VCaP (cell line): ENCODE measurements around the gene TBX4.

ENCODE experiments used
- H3K27ac ChIP-seq: fragments of 450-650 bp; 2 replicates; pipeline ENCODE4 v1.5.1; 2017
- TF ChIP-seq, protein P1 (sequence below): fragments of 450-650 bp; conservative IDR thresholded peaks from 2 replicates; pipeline ENCODE4 v1.5.1; 2017; ENCODE audit warnings: mild to moderate bottlenecking, moderate library complexity

TBX4 gene

DNA sequence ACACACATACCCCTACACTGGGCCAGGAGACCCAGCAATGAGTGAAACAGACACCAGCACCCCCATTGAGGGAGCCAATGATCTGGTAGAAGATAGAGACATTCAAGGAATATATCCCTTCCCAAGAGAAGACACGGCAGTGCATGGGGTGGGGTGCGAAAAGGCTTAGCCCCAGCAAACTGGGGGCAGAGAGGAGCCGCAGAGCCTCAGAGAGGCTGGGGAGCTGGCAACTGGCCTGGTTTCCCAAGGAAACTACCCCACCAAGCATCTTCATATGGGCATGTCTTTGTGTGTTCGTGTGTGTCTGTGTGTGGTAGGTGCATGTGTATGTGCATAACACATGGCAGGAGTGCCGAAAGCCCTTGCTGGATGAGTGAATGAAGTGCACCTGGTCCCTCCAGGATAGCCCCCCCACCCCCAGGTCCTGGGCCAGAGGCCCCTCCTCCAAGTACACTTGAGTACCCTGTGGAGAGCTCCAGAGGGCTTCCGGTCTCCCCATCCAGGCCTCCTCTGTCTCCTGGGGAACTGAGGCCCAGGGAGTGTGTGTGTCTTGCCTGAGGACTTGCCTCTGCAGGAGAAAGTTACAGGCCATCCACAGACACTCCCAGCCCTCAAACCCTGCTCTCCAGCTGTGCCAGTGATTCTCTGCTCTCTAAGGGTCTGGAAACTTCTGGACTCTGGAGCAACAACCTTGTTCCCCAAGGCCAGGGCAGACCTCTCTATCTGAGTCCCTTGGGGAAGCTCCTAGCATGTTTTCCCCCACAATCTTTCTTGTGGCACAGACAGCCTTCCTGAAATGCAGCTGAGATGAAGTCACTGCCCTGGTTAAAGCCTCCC lies 36.6 kb upstream of the TBX4 start:
- TF ChIP-seq, protein P1, sequence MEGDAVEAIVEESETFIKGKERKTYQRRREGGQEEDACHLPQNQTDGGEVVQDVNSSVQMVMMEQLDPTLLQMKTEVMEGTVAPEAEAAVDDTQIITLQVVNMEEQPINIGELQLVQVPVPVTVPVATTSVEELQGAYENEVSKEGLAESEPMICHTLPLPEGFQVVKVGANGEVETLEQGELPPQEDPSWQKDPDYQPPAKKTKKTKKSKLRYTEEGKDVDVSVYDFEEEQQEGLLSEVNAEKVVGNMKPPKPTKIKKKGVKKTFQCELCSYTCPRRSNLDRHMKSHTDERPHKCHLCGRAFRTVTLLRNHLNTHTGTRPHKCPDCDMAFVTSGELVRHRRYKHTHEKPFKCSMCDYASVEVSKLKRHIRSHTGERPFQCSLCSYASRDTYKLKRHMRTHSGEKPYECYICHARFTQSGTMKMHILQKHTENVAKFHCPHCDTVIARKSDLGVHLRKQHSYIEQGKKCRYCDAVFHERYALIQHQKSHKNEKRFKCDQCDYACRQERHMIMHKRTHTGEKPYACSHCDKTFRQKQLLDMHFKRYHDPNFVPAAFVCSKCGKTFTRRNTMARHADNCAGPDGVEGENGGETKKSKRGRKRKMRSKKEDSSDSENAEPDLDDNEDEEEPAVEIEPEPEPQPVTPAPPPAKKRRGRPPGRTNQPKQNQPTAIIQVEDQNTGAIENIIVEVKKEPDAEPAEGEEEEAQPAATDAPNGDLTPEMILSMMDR, result no peak
- no peak overlapping the region; the same call in 1 of the 2 replicates for H3K27ac ChIP-seq

DNA sequence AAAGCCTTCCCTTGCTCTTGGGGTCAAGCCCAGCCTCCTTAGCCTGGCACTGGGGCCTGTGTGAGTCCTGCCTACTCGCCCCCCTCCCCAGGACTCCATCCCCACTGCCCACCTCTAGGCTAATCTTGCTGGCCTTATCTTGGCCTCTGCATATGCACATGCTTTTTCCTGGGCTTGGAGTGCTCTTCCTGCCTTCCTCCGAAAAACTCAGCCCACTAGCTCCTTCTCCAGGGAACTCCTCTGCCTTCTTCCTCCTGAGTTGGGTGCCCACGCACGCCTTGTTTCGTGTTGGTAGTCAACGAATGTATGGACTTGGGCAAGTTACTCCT lies 36.0 kb upstream of the TBX4 start:
- H3K27ac ChIP-seq, result peak overlapping the region; percentile 34; the same call in 1 of the 2 replicates

DNA sequence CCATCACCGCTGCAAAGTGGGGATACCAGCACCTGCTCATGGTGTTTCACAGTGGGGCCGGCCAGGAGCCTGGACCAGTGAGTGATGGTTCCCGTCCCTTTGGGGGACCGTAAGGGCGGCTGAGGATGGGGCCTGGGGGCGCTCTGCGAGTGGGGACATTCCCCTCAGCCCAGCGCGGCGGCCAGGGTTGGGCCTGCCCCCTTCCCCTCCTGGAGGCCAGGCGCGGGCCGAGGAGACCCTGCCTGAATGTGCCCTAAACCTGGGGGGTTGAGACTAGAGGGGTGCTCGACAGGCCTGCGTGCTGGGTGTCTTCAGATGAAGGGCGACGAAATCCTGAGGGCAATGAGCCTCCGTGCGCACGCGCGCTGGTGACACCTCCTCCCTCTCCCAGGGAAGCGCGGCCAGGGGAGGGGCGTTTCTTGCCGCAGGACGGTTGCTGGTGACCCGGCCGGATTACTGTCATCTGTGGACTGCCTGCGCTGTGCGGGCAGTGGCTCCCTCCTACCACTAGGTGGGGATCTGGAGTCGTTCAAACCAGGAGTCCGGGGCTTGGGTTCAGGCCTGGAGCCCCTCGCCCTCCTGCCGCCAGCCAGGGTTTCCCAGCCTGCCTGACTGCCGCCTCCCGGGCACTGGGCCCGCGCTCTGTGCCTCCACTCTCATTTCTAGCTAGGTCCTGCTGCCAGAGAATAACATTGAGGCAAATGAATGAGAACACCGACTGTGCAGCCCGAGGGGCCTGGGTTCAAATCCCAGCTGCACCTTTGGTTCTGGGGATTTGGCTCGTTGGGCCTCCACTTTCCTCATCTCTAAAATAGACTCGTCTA lies 35.5 kb upstream of the TBX4 start:
- peak overlapping the region; percentile 34; the same call in 1 of the 2 replicates for H3K27ac ChIP-seq
- TF ChIP-seq, protein P1, result peak; percentile 95

More for the DNA sequence above, 36.0 kb upstream of the TBX4 start:
- TF ChIP-seq, protein P1, result no peak

DNA sequence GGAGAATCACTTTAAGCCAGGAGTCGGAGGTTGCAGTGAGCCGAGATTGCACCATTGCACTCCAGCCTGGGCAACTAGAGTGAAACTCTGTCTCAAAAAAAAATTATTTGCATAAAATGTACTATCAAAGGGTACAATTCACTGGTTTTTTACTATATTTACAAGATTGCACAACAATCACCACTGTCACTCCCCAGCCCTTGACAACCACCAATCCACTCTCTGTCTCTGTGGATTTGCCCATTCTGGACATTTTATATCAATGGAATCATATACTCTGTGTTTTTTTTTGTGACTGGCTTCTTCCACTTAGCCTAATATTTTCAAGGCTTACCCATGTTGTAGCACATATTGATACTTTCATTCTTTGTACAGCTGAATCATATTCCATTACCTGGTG lies 33.8 kb upstream of the TBX4 start:
- no peak overlapping the region for H3K27ac ChIP-seq
- TF ChIP-seq, protein P1, result no peak

DNA sequence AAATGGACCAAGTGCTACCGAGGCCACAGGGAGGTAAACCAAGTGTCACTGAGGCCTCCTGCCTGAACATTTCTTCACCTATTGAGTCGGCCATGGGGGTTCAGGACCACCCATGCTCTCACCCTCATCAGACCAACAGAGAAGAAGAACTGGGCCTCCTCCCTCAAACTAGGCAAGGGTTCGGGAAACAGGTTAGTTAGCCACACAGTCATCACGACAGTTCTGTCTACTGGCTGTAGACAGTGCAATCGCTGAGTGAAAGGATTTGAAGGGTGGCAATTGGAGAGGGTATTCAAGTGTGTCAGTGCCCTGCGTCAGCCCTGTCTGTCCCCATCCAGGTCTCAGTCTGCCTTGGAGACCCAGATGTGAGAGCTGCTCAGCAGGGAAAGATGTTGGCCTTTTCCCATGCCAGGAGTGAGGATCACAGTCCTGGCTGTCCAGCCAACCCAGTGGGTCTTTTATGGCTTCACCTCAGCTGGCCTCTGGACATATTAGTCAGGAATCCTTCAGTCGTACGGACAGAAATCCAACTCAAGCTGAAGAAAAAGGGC lies 32.7 kb upstream of the TBX4 start:
- H3K27ac ChIP-seq, result no peak overlapping the region
- TF ChIP-seq, protein P1, result no peak

- no peak overlapping the region for H3K27ac ChIP-seq
- TF ChIP-seq, protein P1, result no peak
These were observed 32.2 kb upstream of the TBX4 start for GRCh38 chr17:61420052-61420451.
